Measurements from ENCODE around the gene COL28A1.

The COL28A1 gene

DNA sequence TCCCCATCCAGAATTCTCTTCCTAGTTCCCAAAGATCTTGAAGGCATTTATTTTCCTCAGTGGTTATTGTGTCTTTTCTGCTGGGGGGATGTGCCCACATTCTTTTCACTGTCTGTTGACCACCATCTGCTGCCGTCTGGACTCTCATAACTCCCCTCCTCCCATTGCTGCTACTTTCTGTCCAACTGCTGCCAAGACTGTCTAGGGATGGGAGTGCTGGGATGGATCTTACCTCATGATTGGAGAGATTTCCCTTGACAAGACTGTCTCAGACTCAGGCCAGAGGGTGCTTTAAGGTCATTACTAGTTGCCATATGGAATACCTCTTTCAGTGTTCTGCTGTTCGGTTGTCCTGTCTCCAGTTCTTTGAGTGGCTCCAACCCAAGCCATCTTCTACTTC lies 211.8 kb downstream of the COL28A1 start:
- DNase-seq = no peak

DNA sequence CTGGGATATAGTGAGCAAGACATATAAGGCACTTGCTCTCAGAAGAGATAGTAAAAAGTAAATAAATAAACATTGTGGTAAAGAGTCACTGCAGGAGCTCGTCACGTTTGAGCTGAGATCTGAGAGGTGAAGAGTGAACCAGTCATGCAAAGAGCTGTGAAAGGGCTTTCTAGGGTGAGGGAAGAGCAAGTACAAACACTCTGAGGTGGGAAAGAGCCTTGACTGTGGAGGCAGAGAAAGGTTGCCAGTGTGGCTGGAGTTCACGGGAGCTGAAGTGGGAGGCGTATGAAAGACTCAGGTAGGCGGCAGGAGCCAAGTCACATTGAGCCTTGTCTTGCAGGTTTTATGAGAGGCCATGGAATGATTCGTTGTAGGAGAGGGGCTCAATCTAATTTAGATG lies 212.3 kb downstream of the COL28A1 start:
- peak in 1 of 2 experiments; percentile 5 for DNase-seq

DNA sequence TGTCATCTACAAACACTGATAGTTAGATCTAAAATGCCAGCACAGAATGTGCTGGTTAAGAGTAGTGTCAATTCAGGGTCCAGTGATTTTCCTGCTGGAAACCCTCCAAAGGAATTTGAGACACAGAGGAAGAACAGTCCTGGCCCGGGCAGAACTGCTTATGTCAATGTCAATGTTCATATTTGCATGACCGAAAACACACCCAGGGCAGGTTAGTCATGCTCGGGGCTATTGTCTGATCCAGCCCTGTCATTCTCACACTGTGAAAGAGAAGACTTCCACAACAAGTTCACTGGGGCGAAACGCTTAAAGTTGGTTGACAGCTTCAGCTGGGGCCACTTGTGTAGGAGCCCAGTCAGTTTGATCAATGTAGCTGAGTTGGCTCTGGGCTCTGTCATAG lies 214.0 kb downstream of the COL28A1 start:
- DNase-seq = peak; percentile 82 to 93

DNA sequence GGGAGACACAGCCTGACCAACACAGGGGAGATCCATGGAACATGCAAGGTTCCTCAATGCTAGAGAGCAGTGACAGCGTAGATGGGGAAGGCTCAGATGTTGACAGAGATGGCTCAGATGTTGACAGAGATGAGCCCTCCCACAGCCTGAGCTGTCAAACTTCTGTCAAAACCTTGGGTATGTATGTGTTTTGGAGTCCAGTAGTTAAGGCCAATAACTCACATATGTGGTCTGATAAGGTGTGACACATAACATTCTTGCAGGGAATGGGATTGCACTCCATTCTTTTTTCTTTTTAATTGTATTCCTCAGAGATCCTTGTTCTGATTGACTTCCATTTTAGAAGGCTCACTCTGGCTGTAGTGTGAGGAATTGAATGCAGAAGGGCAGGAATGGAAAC lies 217.1 kb downstream of the COL28A1 start:
- no peak for DNase-seq

DNA sequence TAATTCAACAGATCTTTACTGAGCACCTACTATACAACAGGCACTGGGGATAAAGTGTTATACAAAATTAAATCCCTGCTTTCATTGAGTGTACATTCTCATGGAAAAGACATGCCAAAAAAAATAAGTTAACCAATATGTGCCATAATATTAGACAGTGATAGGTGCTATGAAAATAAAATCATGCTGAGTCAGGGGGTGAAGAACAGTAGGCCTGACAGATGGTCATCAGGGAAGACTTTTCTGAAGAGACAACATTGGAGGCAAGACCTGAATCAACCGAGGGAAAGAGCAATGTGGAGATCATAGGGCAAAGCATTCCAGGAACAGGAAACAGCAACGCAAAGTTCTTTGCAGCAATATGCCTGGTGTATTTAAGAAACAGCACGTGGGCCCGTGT lies 217.8 kb downstream of the COL28A1 start:
- no peak for DNase-seq

DNA sequence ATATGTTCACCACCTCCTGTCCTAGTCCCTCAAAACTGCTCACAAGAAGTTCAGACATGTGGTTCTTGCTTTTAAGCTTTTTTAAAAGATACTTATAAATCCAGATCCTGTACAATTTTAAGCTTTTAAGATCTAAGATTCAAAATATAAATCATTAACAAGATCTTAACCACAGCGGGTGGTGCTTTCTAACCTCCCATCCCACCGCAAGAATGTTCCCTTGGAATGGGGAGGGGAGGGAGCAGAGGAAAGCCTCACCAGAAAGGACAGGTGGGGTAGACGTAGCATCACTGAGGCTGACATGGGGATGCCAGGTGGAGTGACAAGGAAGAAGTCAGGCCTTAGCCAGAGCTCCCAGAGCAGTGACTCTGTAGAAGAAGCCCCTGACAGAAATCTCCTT lies 219.8 kb downstream of the COL28A1 start:
- DNase-seq = no peak

DNA sequence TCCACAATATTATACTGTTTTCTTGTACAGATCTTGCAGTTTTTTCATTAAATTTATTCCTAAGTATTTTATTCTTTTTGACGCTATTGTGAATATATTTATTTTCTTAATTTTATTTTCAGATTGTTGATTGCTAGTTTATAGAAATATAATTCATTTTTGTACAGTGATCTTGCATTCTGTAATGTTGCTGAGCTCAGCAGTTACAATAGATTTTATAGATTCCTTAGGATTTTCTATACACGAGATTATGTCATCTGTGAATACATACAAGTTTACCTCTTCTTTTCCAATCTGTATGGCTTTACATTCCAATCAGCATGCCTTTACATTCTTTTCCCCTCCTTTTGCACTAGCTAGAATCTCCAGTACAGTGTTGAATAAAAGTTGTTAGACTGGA lies 223.3 kb downstream of the COL28A1 start:
- no peak for DNase-seq

DNA sequence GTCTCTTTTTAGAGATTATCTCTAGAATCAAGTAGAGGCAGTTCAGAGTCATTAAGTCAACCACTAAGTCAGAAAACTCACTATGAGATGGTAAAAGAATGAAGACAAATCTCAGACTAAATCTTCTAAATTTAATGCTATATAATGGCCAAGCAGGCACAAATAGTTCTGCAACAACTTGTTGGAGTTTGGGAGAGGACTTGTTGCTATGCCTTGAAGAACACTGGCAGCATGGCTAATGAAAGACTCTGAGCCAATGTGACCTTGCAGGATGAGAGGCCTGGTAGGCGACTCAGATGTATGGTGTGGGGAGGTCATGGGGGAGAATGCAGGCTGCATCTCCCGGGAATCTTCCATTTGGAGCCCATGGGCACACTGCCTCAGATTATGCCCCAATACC lies 224.7 kb downstream of the COL28A1 start:
- DNase-seq = no peak

DNA sequence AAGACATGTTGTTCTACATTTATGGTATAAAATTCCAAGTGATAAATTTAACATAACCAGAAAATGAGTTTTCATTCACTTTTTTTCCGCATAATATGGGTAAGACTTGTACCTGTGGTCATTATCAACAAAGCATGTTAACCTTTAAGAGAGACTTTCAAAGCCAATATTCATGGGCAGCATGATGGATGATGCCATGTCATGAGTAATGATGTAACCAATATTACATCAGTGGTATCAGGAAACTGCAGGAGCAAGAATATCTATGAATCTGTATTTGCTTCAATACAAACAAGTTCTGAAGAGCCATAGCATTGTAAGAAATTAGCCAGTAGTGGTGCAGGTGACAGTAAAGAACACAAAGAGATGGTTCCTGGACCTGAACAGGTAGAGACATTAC lies 226.5 kb downstream of the COL28A1 start:
- DNase-seq = no peak

Data from NCI-H526 (cell line).